ENCODE data around the gene RNF187.

DNA sequence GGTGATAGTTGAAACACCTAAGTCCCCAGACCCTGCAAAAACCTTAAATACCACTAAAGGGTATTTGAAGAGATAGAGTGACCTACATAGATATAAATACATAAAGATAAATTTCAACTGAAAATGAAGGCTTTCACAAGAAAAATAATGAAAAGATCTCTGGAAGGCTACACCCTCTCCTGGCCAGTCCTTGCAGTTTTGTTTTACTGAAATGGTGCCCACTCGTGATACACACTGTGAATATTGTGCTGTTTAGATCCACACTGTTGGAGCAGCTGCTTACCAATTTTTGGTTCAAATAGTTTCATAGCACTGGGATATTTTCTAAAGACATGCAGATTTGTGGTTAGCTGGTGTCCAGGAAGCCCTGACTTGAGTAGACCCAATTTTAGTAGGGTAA is 31.5 kb upstream of the RNF187 start:
- TF ChIP-seq, protein P1, sequence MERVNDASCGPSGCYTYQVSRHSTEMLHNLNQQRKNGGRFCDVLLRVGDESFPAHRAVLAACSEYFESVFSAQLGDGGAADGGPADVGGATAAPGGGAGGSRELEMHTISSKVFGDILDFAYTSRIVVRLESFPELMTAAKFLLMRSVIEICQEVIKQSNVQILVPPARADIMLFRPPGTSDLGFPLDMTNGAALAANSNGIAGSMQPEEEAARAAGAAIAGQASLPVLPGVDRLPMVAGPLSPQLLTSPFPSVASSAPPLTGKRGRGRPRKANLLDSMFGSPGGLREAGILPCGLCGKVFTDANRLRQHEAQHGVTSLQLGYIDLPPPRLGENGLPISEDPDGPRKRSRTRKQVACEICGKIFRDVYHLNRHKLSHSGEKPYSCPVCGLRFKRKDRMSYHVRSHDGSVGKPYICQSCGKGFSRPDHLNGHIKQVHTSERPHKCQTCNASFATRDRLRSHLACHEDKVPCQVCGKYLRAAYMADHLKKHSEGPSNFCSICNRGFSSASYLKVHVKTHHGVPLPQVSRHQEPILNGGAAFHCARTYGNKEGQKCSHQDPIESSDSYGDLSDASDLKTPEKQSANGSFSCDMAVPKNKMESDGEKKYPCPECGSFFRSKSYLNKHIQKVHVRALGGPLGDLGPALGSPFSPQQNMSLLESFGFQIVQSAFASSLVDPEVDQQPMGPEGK (CRISPR knock-in tag; IDR thresholded peaks at IDR 0.05; ENCODE audit: borderline replicate concordance), result no peak
- TF ChIP-seq CSDC2 (CRISPR knock-in tag; IDR thresholded peaks at IDR 0.05) (no peak), ZNF70 (CRISPR knock-in tag; IDR thresholded peaks at IDR 0.05) (no peak), SNAI2 (CRISPR knock-in tag; IDR thresholded peaks at IDR 0.05) (no peak), RARB (CRISPR knock-in tag; IDR thresholded peaks at IDR 0.05) (no peak)
- TF ChIP-seq, protein P2, sequence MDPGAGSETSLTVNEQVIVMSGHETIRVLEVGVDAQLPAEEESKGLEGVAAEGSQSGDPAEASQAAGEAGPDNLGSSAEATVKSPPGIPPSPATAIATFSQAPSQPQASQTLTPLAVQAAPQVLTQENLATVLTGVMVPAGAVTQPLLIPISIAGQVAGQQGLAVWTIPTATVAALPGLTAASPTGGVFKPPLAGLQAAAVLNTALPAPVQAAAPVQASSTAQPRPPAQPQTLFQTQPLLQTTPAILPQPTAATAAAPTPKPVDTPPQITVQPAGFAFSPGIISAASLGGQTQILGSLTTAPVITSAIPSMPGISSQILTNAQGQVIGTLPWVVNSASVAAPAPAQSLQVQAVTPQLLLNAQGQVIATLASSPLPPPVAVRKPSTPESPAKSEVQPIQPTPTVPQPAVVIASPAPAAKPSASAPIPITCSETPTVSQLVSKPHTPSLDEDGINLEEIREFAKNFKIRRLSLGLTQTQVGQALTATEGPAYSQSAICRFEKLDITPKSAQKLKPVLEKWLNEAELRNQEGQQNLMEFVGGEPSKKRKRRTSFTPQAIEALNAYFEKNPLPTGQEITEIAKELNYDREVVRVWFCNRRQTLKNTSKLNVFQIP (CRISPR knock-in tag; IDR thresholded peaks at IDR 0.05; ENCODE audit: borderline replicate concordance, low read depth), result no peak
- TF ChIP-seq, protein P3, sequence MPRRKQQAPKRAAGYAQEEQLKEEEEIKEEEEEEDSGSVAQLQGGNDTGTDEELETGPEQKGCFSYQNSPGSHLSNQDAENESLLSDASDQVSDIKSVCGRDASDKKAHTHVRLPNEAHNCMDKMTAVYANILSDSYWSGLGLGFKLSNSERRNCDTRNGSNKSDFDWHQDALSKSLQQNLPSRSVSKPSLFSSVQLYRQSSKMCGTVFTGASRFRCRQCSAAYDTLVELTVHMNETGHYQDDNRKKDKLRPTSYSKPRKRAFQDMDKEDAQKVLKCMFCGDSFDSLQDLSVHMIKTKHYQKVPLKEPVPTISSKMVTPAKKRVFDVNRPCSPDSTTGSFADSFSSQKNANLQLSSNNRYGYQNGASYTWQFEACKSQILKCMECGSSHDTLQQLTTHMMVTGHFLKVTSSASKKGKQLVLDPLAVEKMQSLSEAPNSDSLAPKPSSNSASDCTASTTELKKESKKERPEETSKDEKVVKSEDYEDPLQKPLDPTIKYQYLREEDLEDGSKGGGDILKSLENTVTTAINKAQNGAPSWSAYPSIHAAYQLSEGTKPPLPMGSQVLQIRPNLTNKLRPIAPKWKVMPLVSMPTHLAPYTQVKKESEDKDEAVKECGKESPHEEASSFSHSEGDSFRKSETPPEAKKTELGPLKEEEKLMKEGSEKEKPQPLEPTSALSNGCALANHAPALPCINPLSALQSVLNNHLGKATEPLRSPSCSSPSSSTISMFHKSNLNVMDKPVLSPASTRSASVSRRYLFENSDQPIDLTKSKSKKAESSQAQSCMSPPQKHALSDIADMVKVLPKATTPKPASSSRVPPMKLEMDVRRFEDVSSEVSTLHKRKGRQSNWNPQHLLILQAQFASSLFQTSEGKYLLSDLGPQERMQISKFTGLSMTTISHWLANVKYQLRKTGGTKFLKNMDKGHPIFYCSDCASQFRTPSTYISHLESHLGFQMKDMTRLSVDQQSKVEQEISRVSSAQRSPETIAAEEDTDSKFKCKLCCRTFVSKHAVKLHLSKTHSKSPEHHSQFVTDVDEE (CRISPR knock-in tag; IDR thresholded peaks at IDR 0.05), result no peak

All from SK-N-SH treated with all-trans-retinoic acid at 6 μM for 48 hours (cell line).